Measurements from ENCODE around the gene ACVRL1. TPM values are rescaled to one million over a fixed set of nuclear protein-coding genes. Genes with fewer than 3 reads are reported as not detected.

Gene ACVRL1
- total and polyA plus RNA-seq, 9 of the 15 experiments (the other 6 are each of a cell fraction or from before 2014, with no cell fraction given) = 0.07 to 1.4 (median 0.30) TPM

DNA sequence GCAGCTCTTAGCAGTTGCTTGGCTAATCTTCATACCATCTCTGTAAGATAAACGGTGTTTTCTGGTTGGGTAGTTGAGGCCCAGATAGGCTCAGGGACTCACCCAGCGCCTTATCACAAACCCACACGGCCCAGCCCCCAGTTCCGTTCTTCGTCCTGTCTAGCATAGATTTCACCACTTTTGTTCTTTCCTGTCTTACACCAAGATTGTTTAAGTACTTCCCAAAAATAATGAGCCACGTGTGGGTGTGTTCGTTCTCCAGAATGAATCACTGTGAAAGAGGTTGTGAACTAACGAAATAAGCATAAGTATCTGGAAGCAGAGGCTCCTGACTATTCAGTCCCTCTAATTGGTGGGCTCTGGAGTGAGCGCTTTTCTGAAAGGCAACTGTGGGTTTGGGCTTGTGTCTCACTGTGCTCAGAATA, 65.6 kb downstream of the ACVRL1 start (continued):
- TF ChIP-seq ATF7 (IDR thresholded peaks at IDR 0.05) = peak; percentile 81; the same call in 1 of the 2 replicates
- TF ChIP-seq GATAD2B (IDR thresholded peaks at IDR 0.05; ENCODE audit: borderline replicate concordance) = peak; percentile 74
- TF ChIP-seq RAD51 (IDR thresholded peaks at IDR 0.05; ENCODE audit: borderline replicate concordance, low read depth) = peak; percentile 26; the same call in 1 of the 2 replicates
- 0 out of 2 replicates have a peak, but pooled peaks have one; percentile 77 for TF ChIP-seq RUNX1 (IDR thresholded peaks at IDR 0.05; ENCODE audit: low read depth)
- TF ChIP-seq CCNT2 (IDR thresholded peaks at IDR 0.05; ENCODE audit: borderline replicate concordance, extremely low read depth, insufficient read length, low read depth, low read length) = peak; percentile 94
- TF ChIP-seq HDAC2 (IDR thresholded peaks at IDR 0.05) = peak; percentile 96
- TF ChIP-seq MTA1 (IDR thresholded peaks at IDR 0.05; ENCODE audit: borderline replicate concordance) = peak; percentile 84
- TF ChIP-seq RHOXF2B (CRISPR knock-in tag; conservative IDR thresholded peaks at IDR 0.05) = no peak
- TF ChIP-seq CBFA2T2 (conservative IDR thresholded peaks at IDR 0.05) = peak; percentile 95

Other genes with a start within 250 kb of the ACVRL1 start
- gene FIGNL2, start 58.8 kb upstream of the ACVRL1 start, total RNA-seq (2014; rRNA removed) = not detected in 2 replicates
- gene FIGNL2, start 58.8 kb upstream of the ACVRL1 start, total RNA-seq (2014; rRNA removed; fragmentation: Illumina TruSeq; extraction: Trizol) = not detected in 2 replicates
- not detected in 2 replicates for gene FIGNL2, start 58.8 kb upstream of the ACVRL1 start, total RNA-seq (2015; rRNA removed; fragmentation: Illumina TruSeq; extraction: Trizol)
- gene FIGNL2, start 58.8 kb upstream of the ACVRL1 start, total RNA-seq (2021) = not detected in 2 replicates
- gene FIGNL2, start 58.8 kb upstream of the ACVRL1 start, polyA plus RNA-seq (2011; rRNA removed) = 0.01 TPM in 1 of 2 replicates, not detected in the other
- not detected in 2 replicates for gene FIGNL2, start 58.8 kb upstream of the ACVRL1 start, polyA plus RNA-seq (2014; fragmentation: Illumina TruSeq; extraction: Trizol)
- gene FIGNL2, start 58.8 kb upstream of the ACVRL1 start, polyA plus RNA-seq (2014; fragmentation: Nextera tagmentation; extraction: Ambion mirVana) = not detected
- gene FIGNL2, start 58.8 kb upstream of the ACVRL1 start, polyA plus RNA-seq (2014; rRNA removed) = not detected in 2 replicates
- not detected in 2 replicates for gene ANKRD33, start 19.4 kb upstream of the ACVRL1 start, total RNA-seq (2014; rRNA removed)
- 0.07 and 0.10 TPM in 2 replicates for gene ANKRD33, start 19.4 kb upstream of the ACVRL1 start, total RNA-seq (2014; rRNA removed; fragmentation: Illumina TruSeq; extraction: Trizol)
- 0.11 and 0.23 TPM in 2 replicates for gene ANKRD33, start 19.4 kb upstream of the ACVRL1 start, total RNA-seq (2015; rRNA removed; fragmentation: Illumina TruSeq; extraction: Trizol)
- gene ANKRD33, start 19.4 kb upstream of the ACVRL1 start, total RNA-seq (2021) = 0.20 TPM in 1 of 2 replicates, not detected in the other
- gene ANKRD33, start 19.4 kb upstream of the ACVRL1 start, polyA plus RNA-seq (2011; rRNA removed) = 0.06 and 0.08 TPM in 2 replicates
- 0.04 TPM in 1 of 2 replicates, not detected in the other for gene ANKRD33, start 19.4 kb upstream of the ACVRL1 start, polyA plus RNA-seq (2014; fragmentation: Illumina TruSeq; extraction: Trizol)
- gene ANKRD33, start 19.4 kb upstream of the ACVRL1 start, polyA plus RNA-seq (2014; fragmentation: Nextera tagmentation; extraction: Ambion mirVana) = not detected
- gene ANKRD33, start 19.4 kb upstream of the ACVRL1 start, polyA plus RNA-seq (2014; rRNA removed) = 0.11 TPM in 1 of 2 replicates, not detected in the other
- 6.8 and 8.6 TPM in 2 replicates for gene ACVR1B, start 44.2 kb downstream of the ACVRL1 start, total RNA-seq (2014; rRNA removed)
- 5.9 and 6.7 TPM in 2 replicates for gene ACVR1B, start 44.2 kb downstream of the ACVRL1 start, total RNA-seq (2014; rRNA removed; fragmentation: Illumina TruSeq; extraction: Trizol)
- 5.9 and 6.9 TPM in 2 replicates for gene ACVR1B, start 44.2 kb downstream of the ACVRL1 start, total RNA-seq (2015; rRNA removed; fragmentation: Illumina TruSeq; extraction: Trizol)
- gene ACVR1B, start 44.2 kb downstream of the ACVRL1 start, total RNA-seq (2021) = 10.3 and 15.1 TPM in 2 replicates
- 8.0 and 8.4 TPM in 2 replicates for gene ACVR1B, start 44.2 kb downstream of the ACVRL1 start, polyA plus RNA-seq (2011; rRNA removed)
- 9.9 and 10.8 TPM in 2 replicates for gene ACVR1B, start 44.2 kb downstream of the ACVRL1 start, polyA plus RNA-seq (2014; fragmentation: Illumina TruSeq; extraction: Trizol)
- gene ACVR1B, start 44.2 kb downstream of the ACVRL1 start, polyA plus RNA-seq (2014; fragmentation: Nextera tagmentation; extraction: Ambion mirVana) = under 1 TPM; 0.97 to 0.98 TPM
- 7.2 and 11.3 TPM in 2 replicates for gene ACVR1B, start 44.2 kb downstream of the ACVRL1 start, polyA plus RNA-seq (2014; rRNA removed)
- gene TAMALIN, start 99.4 kb downstream of the ACVRL1 start, total RNA-seq (2014; rRNA removed) = 0.82 and 1.5 TPM in 2 replicates
- 0.70 and 1.3 TPM in 2 replicates for gene TAMALIN, start 99.4 kb downstream of the ACVRL1 start, total RNA-seq (2014; rRNA removed; fragmentation: Illumina TruSeq; extraction: Trizol)
- gene TAMALIN, start 99.4 kb downstream of the ACVRL1 start, total RNA-seq (2015; rRNA removed; fragmentation: Illumina TruSeq; extraction: Trizol) = 2.2 and 3.2 TPM in 2 replicates
- gene TAMALIN, start 99.4 kb downstream of the ACVRL1 start, total RNA-seq (2021) = 1.3 and 1.5 TPM in 2 replicates
- 0.74 and 1.1 TPM in 2 replicates for gene TAMALIN, start 99.4 kb downstream of the ACVRL1 start, polyA plus RNA-seq (2011; rRNA removed)
- 0.65 and 1.1 TPM in 2 replicates for gene TAMALIN, start 99.4 kb downstream of the ACVRL1 start, polyA plus RNA-seq (2014; fragmentation: Illumina TruSeq; extraction: Trizol)
- not detected for gene TAMALIN, start 99.4 kb downstream of the ACVRL1 start, polyA plus RNA-seq (2014; fragmentation: Nextera tagmentation; extraction: Ambion mirVana)
- gene TAMALIN, start 99.4 kb downstream of the ACVRL1 start, polyA plus RNA-seq (2014; rRNA removed) = 1.2 and 1.5 TPM in 2 replicates
- 2.0 and 2.2 TPM in 2 replicates for gene NR4A1, start 143.9 kb downstream of the ACVRL1 start, total RNA-seq (2014; rRNA removed)
- gene NR4A1, start 143.9 kb downstream of the ACVRL1 start, total RNA-seq (2014; rRNA removed; fragmentation: Illumina TruSeq; extraction: Trizol) = 0.47 and 0.86 TPM in 2 replicates
- 0.07 and 0.34 TPM in 2 replicates for gene NR4A1, start 143.9 kb downstream of the ACVRL1 start, total RNA-seq (2015; rRNA removed; fragmentation: Illumina TruSeq; extraction: Trizol)
- 4.4 and 4.7 TPM in 2 replicates for gene NR4A1, start 143.9 kb downstream of the ACVRL1 start, total RNA-seq (2021)
- 2.0 and 3.2 TPM in 2 replicates for gene NR4A1, start 143.9 kb downstream of the ACVRL1 start, polyA plus RNA-seq (2011; rRNA removed)
- gene NR4A1, start 143.9 kb downstream of the ACVRL1 start, polyA plus RNA-seq (2014; fragmentation: Illumina TruSeq; extraction: Trizol) = 1.7 and 2.4 TPM in 2 replicates
- under 1 TPM in 1 of 2 experiments, not detected in 1; 0.08 TPM for gene NR4A1, start 143.9 kb downstream of the ACVRL1 start, polyA plus RNA-seq (2014; fragmentation: Nextera tagmentation; extraction: Ambion mirVana)
- gene NR4A1, start 143.9 kb downstream of the ACVRL1 start, polyA plus RNA-seq (2014; rRNA removed) = 1.7 and 2.7 TPM in 2 replicates
- 50.5 and 52.4 TPM in 2 replicates for gene ATG101, start 162.5 kb downstream of the ACVRL1 start, total RNA-seq (2014; rRNA removed)
- 15.0 and 20.8 TPM in 2 replicates for gene ATG101, start 162.5 kb downstream of the ACVRL1 start, total RNA-seq (2014; rRNA removed; fragmentation: Illumina TruSeq; extraction: Trizol)
- 29.7 and 31.8 TPM in 2 replicates for gene ATG101, start 162.5 kb downstream of the ACVRL1 start, total RNA-seq (2015; rRNA removed; fragmentation: Illumina TruSeq; extraction: Trizol)
- gene ATG101, start 162.5 kb downstream of the ACVRL1 start, total RNA-seq (2021) = 38.0 and 38.1 TPM in 2 replicates
- gene ATG101, start 162.5 kb downstream of the ACVRL1 start, polyA plus RNA-seq (2011; rRNA removed) = 40.0 and 44.4 TPM in 2 replicates
- 29.1 and 34.1 TPM in 2 replicates for gene ATG101, start 162.5 kb downstream of the ACVRL1 start, polyA plus RNA-seq (2014; fragmentation: Illumina TruSeq; extraction: Trizol)
- gene ATG101, start 162.5 kb downstream of the ACVRL1 start, polyA plus RNA-seq (2014; fragmentation: Nextera tagmentation; extraction: Ambion mirVana) = 1 to 10 TPM; 2.9 to 3.9 TPM
- gene ATG101, start 162.5 kb downstream of the ACVRL1 start, polyA plus RNA-seq (2014; rRNA removed) = 39.9 and 42.9 TPM in 2 replicates
- gene SMIM41, start 172.2 kb downstream of the ACVRL1 start, total RNA-seq (2014; rRNA removed) = not detected in 2 replicates
- not detected in 2 replicates for gene SMIM41, start 172.2 kb downstream of the ACVRL1 start, total RNA-seq (2014; rRNA removed; fragmentation: Illumina TruSeq; extraction: Trizol)
- gene SMIM41, start 172.2 kb downstream of the ACVRL1 start, total RNA-seq (2015; rRNA removed; fragmentation: Illumina TruSeq; extraction: Trizol) = not detected in 2 replicates
- not detected in 2 replicates for gene SMIM41, start 172.2 kb downstream of the ACVRL1 start, total RNA-seq (2021)
- not detected in 2 replicates for gene SMIM41, start 172.2 kb downstream of the ACVRL1 start, polyA plus RNA-seq (2011; rRNA removed)
- gene SMIM41, start 172.2 kb downstream of the ACVRL1 start, polyA plus RNA-seq (2014; fragmentation: Illumina TruSeq; extraction: Trizol) = not detected in 2 replicates
- not detected for gene SMIM41, start 172.2 kb downstream of the ACVRL1 start, polyA plus RNA-seq (2014; fragmentation: Nextera tagmentation; extraction: Ambion mirVana)
- not detected in 2 replicates for gene SMIM41, start 172.2 kb downstream of the ACVRL1 start, polyA plus RNA-seq (2014; rRNA removed)